Measurements from ENCODE around the gene UGT1A10.

- no peak for TF ChIP-seq POLR2A (IDR thresholded peaks at IDR 0.05; ENCODE audit: low read depth, low read length)
- TF ChIP-seq MYC (IDR thresholded peaks at IDR 0.05; ENCODE audit: low read depth, low read length) = no peak
- TF ChIP-seq MAX (IDR thresholded peaks at IDR 0.05; ENCODE audit: insufficient read depth, insufficient read length) = no peak
- TF ChIP-seq EZH2 (IDR thresholded peaks at IDR 0.05; ENCODE audit: borderline replicate concordance, low read depth, low read length, severe bottlenecking) = no peak
- no peak for TF ChIP-seq CTCF (IDR thresholded peaks at IDR 0.05; ENCODE audit: extremely low read depth in 1 of 2, insufficient read depth in 1 of 2, low read depth in 1 of 2, low read length in 2 of 2)
- TF ChIP-seq FOS (IDR thresholded peaks at IDR 0.05; ENCODE audit: borderline replicate concordance, insufficient read depth, low read length) = no peak
- TF ChIP-seq POLR2AphosphoS5 (IDR thresholded peaks at IDR 0.05; ENCODE audit: insufficient read depth, low read depth, low read length) = no peak
- no peak for TF ChIP-seq GATA2 (IDR thresholded peaks at IDR 0.05; ENCODE audit: insufficient read depth, insufficient read length, low read depth, low read length)
- no peak for TF ChIP-seq JUN (IDR thresholded peaks at IDR 0.05; ENCODE audit: borderline replicate concordance, insufficient read depth, insufficient read length, low read depth)
Measured at GRCh38 chr2:233712611-233713261, 76.5 kb downstream of the UGT1A10 start, which contains the start of gene UGT1A5.
